Stimulated activated CD8-positive, alpha-beta memory T cell treated with anti-CD3 and anti-CD28 coated beads, Interleukin-12 subunit alpha, Interleukin-12 subunit beta, amount 100 ng/mL, for 24 hours (primary cell): ENCODE measurements around the gene IRX2.

Experiments
- DNase-seq: peaks from one replicate; pipeline ENCODE4 v3.0.0-alpha.2; 2020; ENCODE audit errors: extremely low read depth

Gene IRX2

DNA sequence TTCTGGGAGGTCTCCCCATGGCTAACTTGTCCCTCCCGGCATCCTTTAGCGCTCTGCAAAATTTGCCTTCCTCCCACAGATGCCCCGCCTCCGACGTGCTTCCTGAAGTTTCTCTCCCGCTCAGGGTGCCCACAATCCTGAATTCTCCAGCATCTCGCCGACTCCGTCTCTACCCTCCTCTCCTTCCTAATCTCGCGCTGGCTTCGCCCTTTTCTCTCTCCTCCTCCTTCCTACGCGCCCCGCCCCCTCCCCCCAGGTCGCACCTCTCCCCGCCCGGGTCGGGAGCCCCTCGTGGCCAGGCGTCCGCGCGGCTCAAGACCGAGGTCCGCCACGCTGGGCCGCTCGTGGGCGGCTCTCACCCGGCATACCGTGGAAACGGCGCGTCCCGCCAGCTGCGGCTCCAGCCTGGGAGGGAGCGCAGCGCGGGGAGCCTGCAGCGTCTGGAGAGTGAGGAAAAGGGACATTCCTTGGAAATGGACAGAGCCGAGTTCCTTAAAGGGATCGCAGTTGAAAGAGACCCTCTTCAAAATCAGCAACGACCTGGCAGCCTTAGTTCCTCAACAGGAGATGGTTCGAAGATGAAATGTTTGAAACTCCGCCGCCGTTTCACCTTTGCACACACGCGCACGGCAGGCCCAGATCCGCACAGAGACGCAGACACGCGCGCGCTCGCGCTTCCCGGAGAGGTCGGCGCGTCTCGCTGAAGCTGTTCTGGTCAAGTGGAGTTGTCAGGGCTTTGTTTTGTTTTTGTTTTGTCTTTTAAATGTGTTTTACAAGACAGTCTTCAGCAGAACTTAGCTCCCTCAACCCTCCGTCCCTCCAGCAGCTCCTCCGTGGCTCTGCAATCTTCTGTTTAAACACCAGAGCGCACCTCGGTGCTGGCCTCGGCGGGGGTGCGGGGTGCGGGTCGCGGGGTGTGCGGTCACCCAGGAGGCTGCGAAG, 5.0 kb upstream of the IRX2 start:
- no peak for DNase-seq

DNA sequence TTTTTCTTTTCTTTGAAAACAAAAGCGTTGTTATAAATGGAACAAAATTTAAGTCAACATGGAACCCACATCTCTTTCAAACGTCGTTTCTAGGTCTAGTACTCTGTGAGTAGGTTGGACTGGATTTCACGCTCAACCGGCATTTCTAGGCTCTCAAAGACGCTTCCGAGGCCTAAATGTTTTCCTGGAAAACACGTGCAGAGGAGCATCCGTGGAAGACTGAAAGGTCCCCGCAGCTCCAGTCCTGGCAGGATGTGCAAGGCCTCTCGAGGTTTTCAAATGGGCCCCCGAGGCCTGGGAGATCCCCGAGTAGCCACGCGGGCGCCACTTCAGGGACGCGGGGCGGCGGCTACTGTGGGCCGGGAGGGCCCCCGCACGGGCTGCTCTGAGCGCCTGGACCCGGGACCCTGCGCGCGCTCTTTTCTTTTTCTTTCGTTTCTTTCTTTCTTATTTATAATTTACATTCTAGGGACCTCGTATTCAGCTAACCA, 4.2 kb upstream of the IRX2 start:
- DNase-seq = no peak

DNA sequence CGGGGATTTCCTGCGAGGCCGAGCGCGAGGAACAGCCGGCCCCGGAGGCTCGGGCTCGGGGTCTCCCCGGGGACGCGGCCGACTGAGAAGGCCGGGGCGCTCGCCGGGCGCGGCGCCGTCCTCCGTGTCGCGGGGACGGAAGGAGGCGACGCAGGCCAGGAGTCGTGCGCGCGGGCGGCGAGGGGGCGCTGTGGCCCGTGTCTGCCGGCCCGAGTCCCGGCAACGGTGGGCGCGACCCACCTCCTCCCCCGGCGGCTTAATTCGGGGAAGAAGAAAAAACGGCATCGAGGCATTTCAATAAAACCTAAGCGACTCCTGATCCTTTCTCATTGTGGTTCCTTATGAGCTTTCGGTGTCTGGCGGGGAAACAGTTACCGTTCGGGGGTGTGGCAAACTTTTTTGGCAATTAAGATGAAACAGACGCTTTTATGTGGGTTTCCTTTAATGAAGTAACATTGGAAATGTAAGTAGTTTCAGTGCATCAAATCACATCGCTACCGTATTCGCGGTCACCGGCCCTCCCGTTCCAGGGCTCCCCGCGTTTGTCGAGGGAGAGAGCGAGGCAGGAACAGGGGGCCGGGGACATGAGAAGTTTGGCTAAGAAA, 3.7 kb upstream of the IRX2 start:
- DNase-seq = no peak

DNA sequence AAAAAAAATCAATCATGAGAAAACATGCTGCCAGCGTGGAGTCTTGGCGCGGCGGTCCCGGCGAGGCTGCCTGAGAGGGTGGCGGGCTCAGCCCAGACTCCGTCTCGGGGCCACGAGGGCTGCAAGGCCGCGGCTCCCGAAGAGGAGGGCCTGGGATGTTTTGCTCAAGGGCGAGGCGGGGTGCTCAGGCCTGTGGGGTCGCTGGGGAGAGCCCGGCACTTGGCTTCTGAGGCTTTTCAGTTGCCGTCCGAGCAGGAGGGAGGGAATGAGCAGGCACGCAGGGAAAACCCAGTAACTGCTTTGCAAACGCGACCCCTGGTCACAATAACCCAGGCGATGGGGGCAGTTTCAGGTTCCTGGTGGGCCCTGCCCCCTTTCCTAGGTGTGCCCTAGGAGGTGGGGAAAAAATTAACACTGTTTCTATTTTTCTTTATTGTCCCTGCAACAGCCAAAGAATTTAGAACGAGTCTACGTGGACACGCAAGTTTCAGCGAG, 3.2 kb upstream of the IRX2 start:
- no peak for DNase-seq

DNA sequence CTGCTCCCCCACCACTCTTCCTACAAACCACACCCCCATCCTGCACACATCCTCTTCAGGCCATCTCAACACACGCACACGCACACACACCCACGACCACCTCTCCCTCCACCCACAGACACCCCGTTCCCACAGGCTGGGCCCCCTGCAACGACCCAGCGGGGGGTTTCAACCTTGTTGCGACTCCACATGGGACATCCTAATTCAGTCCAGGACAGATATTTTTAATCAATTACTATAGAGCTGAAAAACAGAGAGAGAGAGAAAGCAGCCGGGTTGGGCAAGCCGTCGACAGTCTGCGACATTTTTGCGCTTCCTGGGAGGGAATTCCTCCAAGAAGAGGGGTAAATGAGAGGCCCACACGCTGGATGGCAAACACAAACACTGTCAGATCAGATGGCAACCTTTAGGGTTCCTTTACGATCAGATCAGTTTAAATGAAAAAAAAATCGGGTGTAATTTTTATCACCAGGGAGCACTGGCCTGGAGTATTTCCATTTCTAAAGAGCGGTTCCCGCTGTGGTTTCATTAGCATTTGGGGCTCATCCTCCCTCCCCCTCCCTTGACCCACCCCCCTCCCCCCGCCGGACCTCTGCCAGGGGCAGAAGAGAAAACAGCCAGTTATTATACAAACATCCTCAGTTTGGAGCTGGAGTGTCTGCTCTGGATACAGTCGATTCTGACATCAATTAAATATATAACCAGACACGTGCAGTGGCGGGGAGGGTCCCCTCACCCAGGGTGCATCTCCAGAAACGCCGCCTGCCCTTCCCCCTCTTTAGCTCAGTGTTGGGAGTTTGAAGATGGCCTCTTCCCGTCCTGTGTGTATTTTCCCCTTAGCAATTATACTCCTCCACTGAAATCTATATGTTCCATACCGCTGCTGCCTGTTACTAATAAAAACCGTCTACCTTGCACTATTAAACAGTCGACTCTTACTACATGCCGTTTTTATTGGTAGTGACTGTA, 2.3 kb upstream of the IRX2 start:
- DNase-seq = no peak

DNA sequence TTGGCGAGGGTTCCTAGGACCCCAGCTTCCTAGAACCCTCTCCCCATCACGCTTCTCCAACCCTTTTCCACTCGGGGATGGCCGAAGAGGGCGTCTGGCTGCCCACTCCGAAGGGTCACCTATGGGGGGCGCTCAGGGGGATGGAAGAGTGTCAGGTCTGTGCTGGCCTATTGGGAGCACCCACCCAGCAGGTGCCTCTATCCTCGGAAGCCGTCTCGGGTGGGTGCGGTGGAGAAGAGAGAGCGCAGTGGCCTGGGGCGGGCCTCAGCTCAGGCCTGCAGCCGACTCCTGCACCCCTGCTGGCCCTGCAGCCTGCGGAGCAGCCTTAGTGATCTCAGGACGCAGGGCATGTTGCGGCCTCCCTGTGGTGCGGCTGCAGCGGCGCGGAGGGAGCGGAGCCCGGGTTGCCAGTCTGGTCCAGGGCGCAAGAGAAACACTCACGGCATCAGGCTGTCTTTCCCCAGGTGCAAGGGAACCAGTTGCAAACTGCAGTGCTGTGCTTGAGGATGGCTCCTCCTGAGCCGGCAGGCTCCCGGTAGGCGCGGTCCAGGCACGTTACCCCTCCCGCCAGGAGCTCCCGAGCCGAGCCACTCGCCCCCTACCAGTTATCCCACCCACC, 1.5 kb upstream of the IRX2 start:
- DNase-seq = no peak

DNA sequence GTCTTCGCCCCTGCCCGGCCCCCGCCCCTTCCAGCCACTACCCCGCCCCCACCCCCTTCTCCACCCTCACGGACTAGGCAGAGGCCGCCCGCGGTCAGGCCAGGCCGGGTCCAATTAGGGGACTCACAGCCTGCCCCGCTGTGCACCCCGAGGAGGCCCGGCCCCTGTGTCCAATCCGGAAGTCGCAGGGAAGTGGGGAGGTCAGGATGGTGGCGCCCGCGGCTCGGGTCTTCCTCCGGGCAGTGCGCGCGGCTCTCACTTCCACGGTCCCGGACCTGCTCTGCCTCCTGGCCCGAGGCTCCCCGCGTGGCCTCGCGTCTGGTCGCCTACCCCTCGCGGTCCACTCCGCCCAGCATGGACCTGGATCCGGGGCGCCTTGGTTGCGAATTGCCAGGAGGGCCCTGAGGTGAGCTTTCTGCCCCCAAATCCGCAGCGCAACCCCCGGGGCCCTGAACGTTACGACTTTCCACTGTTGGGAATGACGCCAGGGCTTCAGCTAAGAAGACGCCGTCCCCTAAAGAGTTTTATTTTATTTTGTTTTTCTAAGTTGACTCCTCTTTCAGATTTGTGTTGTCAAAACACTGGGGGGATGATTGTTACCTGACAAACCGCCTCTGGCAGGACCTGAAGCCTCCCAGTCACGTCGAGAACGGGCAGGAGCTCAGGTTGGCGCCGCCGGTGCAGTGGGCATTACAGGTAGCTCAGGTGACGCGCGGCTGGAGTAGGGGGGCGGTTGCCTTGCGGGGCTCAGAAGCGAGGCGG, 763 bp upstream of the IRX2 start:
- DNase-seq = no peak

DNA sequence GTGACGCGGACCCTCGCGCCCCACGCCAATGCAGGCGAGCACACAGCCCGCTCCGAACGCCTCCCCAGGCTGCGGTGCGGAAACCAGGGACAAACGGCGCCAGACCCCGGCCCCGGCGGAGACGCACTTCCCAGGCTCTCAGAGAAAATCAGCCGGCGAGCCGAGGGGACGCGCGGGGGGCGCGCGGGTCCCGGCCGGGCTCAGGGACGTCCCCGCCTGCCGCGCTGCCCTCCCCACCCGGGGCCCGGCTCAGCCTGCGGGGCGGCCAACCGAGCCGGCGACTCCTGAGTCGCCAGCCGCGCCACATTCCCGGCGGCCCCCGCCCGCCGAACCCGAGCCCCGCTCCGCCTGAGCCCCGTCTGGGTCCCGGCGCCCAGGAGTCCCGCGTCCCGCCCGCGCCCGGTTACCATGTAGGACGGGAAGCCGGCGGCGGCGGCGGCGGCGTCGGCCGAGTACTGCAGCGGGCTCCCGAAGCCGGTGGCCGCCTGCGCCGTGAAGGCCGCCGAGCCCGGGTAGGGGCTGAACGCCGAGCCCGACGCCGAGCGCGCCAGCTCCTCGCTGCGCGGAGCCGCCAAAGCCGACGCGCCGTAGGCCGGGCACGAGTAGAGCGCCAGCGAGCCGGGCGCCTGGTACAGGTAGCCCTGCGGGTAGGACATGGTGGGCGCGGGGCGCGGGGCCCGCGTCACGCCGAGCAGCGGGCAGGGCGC, 566 bp downstream of the IRX2 start:
- DNase-seq = no peak

DNA sequence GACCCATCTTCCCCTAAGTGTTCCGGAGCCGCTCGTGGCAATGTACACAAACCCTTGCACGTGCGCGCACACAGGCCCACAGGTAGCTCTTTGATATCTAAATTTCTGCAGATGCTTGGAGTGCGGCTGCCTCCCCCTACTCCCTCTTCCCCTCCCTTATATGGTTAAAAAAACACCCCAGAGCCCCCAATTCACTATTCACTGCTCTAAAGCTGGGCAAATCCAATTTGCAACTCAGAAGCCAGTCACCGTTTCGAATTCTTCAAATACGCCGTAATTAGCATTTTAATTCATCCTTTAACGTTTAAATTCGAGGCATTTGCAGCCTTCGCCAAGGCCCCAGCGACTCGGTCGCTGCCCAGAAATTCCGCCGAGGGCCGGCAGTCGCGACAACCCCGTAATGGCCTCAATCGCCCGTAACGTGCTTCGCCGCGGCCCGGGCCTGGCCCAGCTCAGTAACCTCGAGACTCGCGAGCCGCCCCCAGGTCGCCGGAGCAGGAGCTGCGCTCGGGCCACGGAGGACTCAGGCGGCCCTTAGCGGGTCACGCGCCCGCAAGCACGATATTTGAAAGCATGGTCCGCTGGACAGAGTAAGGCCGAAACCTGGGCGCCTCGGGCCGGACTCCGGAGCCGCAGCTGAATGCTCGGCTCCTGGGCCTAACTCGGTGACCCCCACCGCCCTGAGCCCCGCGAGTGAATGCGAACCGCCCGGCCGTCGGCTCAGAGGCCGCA, 1.3 kb downstream of the IRX2 start:
- no peak for DNase-seq

DNA sequence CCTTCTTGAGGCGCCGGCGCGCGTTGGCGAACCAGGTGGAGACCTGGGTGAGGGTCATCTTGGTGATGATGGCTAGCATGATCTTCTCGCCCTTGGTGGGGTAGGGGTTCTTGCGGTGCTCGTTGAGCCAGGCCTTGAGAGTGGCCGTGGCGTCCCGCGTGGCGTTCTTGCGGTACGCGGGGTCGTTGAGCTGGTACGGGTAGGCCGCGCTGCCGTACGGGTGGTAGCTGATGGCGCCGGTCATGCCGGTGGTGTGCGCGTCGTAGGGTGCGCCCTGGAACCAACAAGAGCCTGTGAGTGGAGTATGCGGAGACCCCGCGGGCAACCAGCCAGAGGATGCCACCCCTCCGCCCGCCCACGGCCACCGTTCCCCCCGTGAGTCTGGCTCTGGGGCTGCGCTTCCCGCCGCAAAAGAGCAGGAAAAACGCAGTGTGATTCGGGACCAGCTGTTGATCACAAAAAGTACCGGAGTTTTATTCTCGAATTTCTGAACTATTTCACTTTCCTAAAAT, 1.9 kb downstream of the IRX2 start:
- DNase-seq = no peak

DNA sequence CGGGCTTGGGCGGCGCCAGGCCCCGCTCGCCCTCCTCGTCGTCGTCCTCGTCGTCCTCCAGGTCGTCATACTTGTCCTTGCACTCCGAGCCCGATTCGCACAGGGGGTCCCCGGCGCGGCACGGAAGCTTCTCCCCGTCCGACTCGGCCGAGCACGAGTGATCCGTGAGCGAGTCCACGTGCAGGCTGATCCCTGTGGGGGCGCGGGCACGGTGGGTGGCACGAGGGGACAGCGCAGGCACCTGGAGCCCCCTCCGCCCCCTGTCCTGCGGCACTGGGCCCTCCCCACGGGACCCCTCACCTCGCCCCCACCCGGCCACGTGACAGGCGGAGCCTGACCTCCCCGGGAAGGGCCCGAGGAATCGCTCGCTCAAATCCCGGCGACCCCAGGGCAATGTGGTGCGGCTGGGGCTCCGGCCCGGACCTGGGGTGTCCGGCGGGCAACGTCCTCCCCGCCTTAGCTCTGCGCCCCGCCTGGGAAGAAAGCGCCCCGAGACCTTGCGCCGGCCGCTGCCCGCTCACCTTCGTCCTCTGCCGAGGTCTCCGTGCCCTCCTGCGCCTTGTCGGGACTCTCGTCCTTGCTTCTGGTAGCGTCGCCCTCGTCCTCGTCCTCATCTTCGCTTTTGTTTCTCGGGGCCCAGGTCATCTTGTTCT, 2.5 kb downstream of the IRX2 start:
- DNase-seq = no peak

DNA sequence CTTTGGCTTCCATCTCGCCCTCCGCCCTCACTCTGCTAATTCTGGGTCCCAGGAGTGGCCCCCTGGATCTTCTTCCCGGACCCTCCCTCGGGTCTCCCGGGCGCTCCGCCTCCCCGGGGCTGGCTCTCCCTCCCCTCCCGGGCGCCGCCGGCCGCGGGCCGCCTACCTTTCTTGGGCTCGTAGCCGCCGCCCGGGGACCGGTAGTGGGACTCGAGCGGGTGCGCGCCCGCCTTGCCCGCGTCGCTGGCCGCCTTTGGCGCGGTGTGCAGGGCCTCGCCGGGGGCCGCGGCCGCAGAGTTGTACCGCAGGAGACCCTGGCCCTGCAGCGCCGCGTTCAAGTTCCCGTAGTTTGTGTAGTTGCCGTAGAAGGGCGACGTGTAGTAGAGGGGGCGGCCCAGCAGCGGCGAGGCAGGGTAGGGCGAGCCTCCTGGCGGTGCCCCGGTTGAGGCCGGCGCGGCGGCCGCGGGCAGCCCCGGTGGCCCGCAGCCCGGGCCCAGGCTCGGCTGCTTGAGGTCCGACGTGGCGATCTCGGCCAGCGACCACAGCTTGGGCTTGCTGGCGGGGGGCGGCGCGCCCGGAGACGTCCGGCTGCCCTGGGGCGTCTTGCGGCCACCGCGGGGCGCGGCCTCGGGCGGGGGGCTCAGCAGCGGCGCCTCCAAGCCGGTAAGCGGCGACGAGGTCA, 3.2 kb downstream of the IRX2 start:
- no peak for DNase-seq

DNA sequence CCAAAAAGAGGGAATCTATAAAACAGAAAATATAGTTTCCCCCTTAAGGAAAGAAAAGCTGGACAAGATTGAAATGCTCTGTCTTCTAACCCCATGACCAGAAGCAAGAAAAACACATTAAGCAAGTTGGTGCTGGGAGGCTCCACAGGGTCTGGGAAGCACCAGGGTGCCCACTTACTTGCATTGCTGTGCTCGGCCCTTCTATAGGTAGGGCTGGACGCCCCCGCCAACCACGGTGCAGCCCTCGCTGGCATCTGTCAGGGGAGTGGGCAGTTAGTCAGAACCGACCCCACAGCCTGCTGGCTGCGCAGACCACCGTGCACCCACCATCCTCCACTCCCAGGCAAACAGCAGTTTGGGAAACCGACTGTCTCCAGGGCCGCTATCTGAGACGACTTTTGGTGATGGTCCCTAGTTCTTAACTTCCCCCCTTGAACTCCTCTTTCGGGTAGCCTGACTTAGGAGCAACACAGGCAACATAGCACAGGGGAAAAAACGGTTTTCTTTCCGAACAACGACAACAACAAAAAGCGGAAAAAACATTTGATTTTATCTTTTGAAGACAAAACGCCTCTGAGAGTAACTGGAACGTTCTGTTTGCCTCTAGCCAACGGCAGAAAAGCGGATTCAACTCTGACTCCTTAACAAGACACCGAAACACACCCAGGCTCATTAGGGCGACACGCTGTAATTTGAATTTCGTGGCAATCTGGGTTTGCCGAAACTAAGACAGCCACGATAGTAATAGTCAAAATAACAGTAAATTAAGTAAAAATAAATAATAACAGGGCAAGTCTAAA, 3.9 kb downstream of the IRX2 start:
- no peak for DNase-seq

DNA sequence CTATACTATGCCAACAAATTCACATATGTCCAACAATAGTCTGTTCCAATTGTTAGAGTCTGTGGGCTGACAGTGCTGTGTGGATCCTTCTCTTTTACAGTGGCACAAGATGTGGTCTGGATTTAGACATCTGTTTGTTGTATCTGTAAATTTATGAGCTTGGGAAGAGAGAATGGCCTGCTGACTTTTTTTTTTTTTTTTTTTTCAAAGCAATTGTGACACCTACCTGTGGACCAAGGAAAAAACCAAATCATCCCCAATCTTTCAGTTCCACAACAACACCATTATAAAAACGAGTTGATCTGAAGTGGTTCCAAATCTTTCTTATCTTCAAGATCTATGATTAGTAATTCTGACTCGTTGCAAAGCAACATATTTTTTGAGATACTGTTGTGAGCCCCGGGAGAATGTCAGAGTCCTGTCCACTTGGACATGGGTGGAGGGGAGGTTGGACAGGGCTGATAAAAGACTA, 4.9 kb downstream of the IRX2 start:
- no peak for DNase-seq

DNA sequence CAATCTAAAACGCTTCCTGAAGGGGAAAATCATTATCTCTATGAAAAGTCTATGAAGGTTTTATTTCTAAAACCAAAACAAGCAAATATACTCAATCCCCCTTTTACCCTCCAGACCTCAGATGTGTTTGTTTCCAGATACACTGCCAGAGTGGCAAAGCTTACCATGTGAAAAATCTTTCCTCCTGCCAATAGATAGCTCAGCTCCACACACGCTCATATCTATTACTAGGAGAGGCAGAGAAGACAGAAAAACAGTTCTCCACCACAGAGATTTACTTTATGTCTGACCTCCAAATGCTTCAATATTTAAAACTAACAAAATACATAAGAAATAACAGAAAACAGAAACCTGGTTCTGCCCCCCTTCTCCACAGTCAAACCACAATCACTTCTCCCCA, 7.0 kb downstream of the IRX2 start:
- no peak for DNase-seq

DNA sequence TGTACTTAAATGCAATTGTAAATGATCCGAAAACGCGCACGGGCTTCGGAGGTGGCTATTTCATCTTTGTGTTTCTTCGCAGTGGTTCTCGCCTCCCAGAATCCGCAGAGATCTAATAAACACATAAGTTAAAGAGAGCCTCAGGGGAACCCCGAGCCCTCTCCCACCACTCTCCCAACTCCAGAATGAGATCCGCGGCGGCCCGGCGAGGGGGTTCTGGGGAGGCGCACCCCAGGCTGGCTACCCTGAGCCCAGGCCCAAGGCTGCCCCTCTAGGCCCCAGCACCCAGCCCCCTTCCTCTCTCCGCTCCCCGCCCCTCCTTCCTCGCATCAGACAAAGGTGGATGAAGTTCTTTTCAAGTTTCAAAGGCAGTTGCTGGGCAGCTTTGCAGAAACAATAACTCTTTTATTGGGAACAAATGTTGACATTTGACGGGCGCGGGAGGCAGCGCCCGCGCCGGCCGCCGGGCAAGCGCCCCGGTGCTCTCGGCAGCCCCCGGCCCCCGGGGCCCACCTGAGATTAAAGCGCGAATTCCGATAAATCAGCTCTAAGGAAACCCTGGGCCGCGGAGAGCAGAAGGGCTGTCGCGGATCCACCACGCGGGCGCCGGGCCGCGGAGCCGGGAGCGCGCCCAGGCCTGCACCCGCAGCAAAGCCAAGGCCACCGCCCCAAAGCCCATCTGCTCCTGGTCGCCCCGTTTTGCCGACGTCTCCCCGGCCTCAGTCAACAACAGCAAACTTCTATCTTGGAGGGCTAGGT, 8.4 kb downstream of the IRX2 start:
- DNase-seq = no peak
